Kasumi-1 (cell line): ENCODE results near the gene STK38L.
A peak's percentile ranks its signal among the peaks of the same experiment; 100 is the strongest.

ENCODE experiments used
- DNase-seq, 2 experiments: peaks; one replicate each; lab custom pipeline; 2025; lab: John Stamatoyannopoulos, UW

The STK38L gene

DNA sequence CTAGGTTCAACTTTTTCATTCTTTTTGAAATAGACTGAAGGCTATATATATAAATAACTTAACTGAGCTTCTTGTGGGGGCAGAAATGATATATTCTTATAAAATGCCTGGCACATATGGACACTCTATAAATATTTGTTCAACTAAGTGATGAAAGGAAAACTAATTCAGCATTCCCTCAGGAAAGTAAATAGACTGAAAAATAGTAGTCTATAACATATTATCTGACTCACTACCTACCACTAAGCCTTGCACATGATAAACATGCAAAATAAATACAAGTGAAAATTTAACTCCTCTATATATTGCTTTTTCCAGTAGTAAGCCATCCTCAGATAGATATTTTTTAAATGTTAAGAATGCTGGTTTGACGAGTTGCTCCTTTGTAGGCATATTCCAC lies 72.9 kb downstream of the STK38L start:
- no peak for DNase-seq

DNA sequence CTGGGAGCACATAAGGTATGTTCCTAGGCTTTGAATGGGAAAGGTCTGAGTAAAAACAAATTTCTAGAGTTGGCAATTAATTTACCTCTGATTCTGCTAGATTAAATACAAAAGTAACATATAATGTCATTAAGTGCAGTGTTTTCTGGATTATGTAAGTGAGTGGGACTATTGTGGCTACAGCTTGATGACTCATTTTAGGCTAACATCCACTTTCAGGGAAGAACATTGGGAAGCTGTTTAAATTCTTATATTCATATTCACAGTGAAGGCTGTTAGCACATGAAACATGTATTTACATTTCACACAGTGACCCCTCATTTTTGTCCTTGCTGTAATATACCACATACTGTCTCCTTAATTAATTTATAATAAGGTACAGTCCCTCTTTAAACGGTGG lies 75.3 kb downstream of the STK38L start:
- no peak for DNase-seq

DNA sequence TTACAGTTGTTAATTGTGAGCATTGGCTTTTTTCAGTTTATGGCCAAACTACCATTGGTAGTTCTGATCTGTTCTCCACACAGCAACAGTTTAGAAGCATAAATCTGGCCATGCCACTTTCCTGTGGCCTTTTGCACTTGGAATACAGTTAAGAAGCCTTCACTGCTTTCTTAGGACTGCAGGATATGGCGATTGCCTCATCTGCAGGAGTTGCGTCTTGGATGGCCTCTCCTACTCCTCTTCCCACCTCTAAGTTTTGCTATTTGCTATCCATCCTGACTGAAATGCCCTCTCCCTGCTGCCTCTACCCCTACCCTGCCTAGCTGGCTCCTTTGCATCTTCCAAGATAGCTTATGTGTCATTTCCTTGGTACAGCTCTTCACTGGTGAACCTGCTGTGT lies 75.8 kb downstream of the STK38L start:
- DNase-seq = no peak

DNA sequence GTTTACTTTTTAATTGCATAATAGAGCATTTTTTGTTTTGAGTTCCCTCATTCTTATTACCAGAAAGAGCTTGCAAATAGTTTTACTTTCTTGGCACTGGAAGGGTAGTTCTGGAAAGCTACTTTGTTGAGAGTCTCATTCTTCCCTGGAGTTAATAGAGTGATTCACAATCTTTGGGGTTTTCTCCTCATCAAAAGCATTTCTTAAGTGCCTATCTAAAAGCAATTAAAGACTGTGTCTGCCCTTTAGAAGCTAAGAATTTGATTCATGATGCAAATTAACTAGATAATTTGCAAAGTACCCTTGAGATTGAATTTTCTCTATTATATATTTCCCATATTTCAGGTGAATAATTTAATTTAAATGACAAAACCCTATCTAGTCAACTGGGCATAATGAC lies 80.4 kb downstream of the STK38L start:
- no peak for DNase-seq

DNA sequence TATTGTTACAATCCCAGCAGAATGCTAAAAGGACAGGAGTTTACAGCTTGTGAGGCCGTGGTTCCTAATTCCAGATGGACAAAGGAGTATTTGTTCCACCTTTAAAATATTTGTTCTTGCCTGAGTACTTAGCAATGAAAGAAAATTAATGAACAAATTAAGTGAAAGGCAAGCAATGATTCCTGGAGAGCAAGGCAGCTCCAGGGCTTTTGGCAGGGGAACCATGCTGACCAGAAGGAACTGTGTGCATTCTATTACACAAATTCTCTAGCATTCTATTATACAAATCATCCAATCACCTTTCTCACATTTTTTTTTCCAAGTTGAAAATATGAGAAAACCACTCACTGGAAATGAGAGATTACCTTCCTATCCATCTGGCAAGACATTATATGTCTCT lies 86.8 kb downstream of the STK38L start:
- no peak for DNase-seq

DNA sequence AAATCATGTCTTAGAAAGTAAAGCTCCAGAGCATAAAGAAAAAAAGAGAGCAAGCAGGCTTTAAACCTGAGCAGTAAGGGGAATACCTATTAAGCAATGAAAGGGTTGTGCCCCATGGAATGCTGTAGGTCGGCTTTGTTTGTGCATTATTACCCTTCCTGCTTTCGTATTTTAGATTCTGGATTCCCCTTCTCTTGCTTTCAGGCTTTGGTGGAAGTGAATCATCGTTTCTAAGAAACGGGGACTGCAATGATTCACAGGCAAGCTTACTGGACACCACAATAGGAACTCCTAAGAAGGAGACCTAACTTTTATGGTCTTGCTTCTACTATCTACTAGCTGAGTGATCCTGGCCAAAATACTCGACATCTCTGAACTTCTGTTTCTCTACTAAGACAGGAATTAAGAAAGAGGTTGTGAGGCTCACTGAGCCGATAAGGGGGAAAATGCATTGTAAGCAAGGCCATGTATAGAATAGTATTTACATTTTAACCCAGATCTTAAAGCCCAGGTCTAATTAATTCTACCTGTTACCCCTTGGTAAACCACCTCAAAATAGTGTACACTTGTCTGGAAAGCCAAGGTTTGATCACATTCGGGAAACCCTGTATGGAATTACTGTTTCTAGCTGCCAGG lies 87.3 kb downstream of the STK38L start:
- DNase-seq = peak; percentile 58 to 68

DNA sequence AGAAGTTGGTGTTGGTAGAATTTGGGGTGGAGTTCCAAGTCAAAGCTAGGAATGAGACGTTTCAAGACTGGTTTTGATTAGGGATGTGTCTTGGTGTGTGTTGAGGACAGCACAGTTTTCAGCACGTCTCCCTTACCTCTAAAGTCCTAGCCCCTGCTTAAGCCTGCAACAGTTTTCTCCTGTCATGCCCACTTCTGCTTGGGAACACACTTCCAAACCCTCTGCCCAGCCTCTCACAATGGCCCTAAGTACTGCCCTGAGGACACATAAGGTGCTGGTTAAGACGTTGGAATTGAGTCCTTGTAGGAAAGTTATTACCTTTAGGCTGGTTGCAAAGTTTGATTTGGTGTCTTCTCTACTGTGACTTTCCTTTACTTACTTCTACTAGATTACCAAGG lies 87.8 kb downstream of the STK38L start:
- DNase-seq = no peak

DNA sequence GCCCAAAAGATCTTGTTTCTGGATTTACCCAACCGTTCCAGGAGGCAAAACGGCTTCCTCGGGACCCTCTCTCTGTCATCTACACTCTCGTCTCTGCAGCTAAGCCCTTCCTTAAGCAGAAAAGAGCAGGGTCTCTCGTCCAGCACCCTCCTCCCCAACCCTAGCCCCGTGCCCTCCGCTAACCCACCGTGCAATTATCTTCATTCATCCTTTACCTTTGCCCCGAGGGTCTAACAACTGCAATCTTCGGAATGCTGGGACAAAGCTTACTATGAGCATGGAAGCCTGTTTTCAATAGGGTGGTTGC lies 88.3 kb downstream of the STK38L start:
- DNase-seq = no peak

DNA sequence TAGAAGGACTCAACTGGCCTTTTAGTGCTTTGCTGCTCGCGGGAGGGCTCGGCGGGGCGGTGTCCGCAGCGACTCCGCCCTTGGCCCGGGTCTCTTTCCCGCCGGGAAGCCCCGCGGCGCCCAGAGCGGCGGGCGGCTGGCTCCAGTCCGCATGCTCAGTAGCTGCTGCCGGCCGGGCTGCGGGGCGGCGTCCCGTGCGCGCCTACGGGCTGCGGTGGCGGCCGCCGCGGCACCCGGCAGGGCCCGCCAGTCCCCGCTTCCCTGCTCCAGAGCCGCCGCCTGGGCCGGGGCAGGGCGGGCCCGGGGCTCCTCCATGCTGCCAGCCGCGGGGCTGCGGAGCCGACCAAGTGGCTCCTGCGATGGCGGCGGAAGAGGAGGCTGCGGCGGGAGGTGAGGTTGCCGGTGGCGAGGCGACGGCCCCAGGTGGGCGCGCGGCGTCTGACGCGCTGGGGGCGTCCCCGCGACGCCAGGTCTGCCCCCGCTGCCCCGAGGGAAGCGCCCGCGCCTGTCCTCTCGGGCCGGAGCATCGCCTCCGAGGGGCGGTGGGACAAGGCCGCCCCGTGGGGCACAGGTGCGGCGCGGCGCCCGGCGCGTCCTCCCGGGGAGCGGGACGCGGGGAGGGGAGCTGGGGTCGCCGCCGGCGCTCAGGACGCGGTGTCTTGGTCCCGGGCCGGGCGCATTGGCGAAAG lies 88.8 kb downstream of the STK38L start, which contains the start of gene BMAL2:
Gene BMAL2 (plus strand): TSS at position 123 of the 689 bp plus-strand sequence. CDS start 237 bp downstream, at position 360.
- DNase-seq = peak; percentile 13 to 34

DNA sequence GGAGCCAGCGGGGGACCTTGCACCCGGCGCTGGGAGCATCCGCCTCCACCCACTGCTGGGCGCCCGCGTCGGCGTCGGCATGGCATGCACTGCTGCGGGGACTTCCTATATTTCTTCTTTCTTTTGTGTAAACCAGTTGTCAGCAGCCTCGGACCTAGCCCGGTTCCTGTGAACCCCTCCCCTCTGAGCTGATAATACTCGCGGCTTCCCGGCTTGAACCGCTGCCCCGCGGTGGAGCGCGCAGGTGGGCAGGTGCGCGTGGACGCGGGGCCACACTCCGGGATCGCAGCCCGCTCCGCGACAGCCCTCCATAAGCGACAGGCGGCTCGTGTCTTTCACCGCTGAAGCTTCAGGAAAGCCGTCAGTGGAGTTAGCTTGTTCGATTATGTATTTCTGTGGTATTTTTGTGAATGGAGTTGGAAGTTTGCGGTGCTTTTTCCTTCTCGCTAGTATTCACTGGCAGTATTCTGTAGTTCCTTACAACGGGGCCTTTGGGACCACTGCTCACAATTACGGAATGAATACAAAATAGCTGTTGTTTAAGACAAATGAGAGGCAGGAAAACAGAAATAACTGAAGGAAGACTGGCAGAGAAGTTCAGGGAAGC lies 89.4 kb downstream of the STK38L start:
- peak; percentile 13 to 31 for DNase-seq

DNA sequence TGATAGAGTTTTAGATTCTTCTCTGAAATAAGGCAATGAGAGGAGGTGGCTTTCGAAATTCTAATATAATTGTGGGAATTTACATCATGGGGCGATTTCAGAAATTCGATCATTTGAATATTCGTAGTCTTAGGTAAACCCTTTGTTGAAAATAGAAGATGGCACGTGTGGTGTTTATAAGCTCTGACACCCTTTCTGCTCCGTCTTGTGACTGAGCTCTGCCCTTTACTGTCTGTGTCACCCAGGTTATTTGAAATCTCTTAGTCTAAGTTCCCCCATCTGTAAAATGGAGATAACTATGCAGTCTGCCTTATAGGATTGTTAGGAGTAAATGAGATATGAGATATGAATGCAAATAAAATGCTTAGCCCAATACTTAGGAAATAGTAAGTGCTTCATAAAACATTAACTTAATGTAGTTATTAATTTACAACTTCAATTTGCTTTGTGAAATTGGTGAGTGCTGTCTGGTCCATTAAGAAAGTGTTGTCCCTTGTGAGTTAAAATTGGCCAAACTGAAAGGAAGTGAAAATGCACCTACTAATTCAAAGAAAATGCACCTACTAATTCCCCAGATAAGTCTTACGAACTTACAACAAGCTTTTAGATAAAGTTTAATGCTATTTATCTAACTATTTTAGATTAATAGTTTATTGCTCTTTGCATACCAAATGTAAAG lies 90.1 kb downstream of the STK38L start:
- DNase-seq = peak in 1 of 2 experiments; percentile 27

DNA sequence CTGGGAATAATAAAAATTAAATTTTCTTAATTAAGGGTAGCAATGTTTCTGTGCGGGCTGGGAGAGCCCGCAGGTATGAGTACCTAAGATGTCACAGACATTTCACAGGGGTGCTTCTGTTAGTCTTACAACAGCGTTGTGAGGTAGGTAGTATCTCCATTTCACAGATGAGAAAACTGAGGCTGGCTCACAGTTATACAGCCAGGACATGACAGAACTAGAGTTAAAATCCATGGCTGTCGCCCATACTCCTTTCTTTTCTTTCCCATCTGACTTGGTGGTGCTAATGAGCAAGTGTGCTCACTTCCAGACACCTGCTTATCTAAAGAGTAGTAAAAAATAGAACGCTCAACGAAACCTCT lies 90.6 kb downstream of the STK38L start:
- no peak for DNase-seq

DNA sequence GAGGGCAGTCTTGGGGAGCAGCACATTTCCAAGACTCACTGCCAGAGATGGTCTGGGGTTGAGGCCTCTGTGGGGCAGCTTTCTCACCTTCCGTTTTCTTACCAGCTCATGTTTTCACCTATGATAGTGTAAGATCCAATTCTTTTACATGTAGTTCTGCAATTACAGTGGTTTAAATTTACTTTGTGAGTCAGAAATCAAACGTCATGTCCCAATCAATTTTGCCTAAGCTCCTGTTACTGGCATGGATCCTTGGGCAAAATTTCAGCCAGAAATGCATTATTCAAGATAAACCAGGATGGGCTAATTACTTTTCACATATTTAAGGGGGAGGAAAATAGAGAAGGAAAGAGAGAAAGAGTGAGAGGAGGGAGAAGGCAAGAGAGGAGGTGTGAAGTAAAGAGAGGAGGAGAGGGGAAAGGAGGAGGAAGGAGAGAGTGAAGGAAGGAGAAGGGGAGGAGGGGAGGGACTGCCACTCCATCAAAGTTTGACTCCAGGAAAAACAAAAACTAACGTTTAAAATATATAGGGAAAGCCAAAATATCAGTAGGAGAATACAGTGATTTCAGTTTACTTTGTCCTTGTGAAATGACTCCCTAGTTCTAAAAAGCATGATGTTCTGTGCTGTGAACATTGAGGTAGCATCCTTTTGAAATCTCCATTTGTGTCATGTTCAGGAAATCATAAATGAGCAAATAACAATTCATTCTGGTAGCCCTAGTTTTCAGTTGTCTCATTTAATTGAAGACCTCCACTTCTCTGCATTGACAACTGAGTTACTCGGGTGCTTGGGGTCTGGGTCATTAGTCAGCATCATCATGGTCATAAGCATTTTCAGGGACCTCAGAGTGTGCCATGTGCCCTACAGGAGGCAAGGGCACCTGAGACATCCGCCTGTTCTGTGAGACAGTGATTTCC lies 91.5 kb downstream of the STK38L start:
- no peak for DNase-seq

DNA sequence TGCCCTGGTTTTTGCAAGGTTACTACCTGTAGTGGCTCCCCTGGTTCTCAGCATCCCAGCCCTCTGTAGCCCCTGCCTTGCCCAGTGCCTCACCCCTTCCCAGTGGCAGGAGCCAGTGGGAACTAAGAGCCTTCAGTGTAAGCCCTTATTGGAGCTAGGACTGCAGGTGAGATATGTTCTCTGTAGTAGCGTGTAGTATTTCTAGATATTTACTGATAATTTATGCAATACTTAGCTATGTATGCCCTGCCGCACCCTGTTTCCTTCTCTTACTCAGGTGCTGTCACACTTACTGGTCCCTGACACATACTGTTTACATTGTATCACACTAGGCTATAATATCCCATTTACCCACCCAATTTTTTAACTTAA lies 92.2 kb downstream of the STK38L start:
- no peak for DNase-seq

DNA sequence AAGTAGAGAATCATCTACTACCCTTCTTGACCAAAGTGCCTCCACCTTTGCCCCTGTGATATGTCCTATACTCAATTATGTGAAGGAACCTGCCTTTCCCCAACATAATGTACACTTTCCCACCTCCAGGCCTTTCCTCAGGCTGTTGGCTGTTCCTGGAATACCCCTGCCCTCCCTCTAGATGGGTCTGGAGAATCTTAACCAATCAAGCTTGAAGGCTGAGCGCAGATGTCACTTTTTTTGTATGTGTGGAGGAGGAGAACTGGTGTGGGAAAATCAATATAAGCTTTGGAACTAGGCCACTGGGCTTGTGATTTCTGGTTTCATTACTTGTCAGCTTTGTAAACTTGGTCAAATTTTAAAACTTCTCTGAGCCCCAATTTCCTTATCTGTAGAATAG lies 93.3 kb downstream of the STK38L start:
- no peak for DNase-seq

DNA sequence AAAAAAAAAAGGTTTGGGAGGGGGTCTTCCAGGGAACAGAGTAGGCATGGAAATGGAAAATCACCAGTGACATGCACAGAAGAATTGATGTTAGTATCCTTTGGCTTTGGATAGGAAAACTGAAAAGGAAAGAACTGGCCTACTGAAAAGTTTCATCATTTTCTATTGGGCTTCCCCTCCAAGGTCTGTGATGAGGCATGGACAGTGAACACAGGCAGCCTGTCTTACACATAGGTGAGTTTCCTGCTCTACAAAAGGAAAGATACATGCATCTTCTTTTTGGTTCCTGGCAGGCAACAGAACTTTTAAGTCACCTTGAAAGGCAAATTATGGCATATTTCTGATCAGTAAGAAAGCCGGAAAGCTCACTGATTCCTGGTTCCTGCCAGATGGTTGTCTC lies 94.4 kb downstream of the STK38L start:
- DNase-seq = no peak

DNA sequence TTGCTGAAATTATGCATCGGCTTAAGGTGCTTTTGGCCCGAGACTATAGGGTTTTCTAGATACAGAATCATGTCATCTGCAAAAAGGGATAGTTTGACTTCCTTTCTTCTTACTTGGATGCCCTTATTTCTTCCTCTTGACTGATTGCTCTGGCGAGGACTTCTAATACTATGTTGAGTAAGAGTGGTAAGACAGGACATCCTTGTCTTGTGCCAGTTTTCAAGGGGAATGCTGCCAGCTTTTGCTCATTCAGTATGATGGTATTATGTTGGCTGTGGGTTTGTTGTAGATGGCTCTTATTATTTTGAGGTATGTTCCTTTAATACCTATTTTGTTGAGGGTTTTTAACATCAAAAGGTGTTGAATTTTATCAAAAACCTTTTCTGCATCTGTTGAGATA lies 96.9 kb downstream of the STK38L start:
- DNase-seq = no peak

DNA sequence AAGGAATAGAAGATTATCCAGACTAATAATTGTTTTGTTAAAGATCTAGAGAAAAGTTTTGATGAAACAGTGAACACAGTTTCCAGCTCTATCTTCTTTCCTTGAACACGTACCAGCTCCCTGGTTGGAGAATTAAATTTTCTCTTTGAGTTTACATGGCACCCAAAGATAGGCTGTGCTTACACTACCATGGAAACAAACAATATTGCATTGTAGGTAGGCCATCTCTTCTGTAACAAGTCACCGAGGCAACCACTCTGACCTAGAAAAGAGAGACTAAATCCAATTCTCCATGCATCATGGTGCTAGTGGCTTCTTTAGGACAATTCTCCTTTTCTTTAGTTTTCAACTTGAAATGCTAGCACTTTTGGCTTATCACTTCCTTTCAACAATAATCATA lies 98.5 kb downstream of the STK38L start:
- DNase-seq = no peak

DNA sequence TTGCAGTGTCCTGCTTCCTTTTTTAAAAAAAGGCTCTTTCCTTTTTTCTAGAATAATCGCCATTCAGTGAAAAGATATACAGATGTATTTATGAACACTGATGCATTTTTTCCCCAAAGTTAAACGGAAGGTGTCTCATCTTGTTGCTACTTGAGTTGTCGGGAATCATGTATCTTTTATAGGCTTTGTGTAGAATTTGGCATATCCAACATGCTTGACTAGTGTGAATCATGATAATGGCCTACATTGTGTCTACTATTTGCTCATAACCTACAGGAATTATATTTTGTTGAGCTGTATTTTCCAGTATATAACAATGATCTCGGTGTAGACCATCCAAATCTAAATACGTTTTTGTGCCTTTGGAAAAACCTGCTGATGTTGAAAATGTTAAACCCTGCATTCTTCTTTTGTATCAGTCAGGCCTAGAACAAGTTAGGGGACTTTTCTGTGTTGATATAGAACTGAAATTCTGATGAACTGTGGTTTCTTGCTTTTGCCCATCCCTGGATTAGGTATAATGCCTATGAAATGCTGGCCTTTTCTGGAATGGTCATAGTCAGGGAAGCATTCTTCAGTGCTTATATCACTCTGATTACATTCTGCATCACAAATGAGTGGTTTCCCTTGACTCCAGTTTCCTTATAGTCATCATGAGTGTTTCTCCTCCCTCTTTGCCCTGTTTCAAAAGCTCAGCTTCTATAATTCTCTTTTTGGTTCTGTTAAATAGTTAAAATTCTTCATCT lies 99.3 kb downstream of the STK38L start:
- no peak for DNase-seq

DNA sequence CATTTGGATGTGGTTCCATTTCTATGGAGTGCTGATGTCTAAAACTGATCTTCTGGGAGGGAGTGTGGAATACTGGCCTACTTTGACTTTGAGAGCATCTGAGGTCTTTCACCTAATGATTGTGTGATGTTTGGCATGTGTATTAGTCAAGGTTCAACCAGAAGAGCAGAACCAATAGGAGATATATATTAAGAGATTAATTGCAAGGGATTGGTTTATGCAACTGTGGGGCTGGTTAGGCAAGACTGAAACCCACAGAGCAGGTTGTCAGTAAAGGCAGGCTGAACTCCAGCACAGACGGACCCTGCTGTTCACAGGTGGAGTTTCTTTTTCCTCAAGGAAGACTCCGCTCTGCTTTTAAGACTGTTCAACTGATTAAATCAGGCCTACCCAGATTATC lies 100.2 kb downstream of the STK38L start:
- DNase-seq = no peak

DNA sequence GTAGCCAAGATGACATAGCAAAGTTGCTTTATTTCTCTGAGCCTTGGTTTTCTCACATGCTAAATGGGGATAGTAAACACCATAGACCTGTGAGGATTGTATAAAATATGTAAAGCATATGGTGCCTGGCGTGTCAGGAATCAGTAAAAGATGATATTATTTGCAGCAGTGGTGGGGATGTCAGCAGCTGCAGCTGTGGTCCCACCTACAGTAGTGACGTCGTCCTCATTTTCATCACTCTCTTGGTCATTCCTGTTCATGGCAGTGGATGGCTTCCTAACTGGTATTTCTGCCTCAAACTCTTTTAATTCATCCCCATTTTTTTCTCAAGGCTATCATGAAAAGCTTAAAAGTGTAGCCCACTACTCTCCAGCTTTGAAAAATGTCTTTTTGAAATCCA lies 100.7 kb downstream of the STK38L start:
- no peak for DNase-seq
